ENCODE results near the gene DNAJC28. TPM values are rescaled to one million over a fixed set of nuclear protein-coding genes. Genes with fewer than 3 reads are reported as not detected.

The DNAJC28 gene
- total and polyA plus RNA-seq, 9 of the 15 experiments (the other 6 are each of a cell fraction or from before 2014, with no cell fraction given) = 0.68 to 2.5 (median 1.1) TPM

GRCh38 chr21:33479679-33480480 is 11.6 kb downstream of the DNAJC28 start, which contains the start of gene TMEM50B (continued):
- TF ChIP-seq ILK (tag; IDR thresholded peaks at IDR 0.05; ENCODE audit: borderline replicate concordance, low read depth) (no peak), XRCC3 (IDR thresholded peaks at IDR 0.05) (no peak), ZMIZ1 (IDR thresholded peaks at IDR 0.05; ENCODE audit: low read depth in 2 of 2, low read length in 2 of 2) (peak in 1 of 2 experiments; percentile 21; a peak in 1 of 4 replicates), TBP (optimal IDR thresholded peaks at IDR 0.05; ENCODE audit: low read depth, low read length) (peak; percentile 92), SMARCE1 (IDR thresholded peaks at IDR 0.05) (no peak), JUN (IDR thresholded peaks at IDR 0.05; ENCODE audit: borderline replicate concordance, low read depth, low read length) (peak; percentile 51; the same call in 1 of the 2 replicates), JUN (CRISPR knock-in tag; IDR thresholded peaks at IDR 0.05; ENCODE audit: borderline replicate concordance) (no peak), HDAC8 (tag; IDR thresholded peaks at IDR 0.05) (no peak), XRCC5 (IDR thresholded peaks at IDR 0.05; ENCODE audit: low read depth, low read length) (peak; percentile 84; the same call in 1 of the 2 replicates), RERE (CRISPR knock-in tag; IDR thresholded peaks at IDR 0.05; ENCODE audit: borderline replicate concordance) (no peak)
- TF ChIP-seq, protein P1, sequence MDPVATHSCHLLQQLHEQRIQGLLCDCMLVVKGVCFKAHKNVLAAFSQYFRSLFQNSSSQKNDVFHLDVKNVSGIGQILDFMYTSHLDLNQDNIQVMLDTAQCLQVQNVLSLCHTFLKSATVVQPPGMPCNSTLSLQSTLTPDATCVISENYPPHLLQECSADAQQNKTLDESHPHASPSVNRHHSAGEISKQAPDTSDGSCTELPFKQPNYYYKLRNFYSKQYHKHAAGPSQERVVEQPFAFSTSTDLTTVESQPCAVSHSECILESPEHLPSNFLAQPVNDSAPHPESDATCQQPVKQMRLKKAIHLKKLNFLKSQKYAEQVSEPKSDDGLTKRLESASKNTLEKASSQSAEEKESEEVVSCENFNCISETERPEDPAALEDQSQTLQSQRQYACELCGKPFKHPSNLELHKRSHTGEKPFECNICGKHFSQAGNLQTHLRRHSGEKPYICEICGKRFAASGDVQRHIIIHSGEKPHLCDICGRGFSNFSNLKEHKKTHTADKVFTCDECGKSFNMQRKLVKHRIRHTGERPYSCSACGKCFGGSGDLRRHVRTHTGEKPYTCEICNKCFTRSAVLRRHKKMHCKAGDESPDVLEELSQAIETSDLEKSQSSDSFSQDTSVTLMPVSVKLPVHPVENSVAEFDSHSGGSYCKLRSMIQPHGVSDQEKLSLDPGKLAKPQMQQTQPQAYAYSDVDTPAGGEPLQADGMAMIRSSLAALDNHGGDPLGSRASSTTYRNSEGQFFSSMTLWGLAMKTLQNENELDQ (CRISPR knock-in tag; IDR thresholded peaks at IDR 0.05; ENCODE audit: borderline replicate concordance) = no peak

Data from K562 (cell line).